Pancreas (tissue), 10 donors: ENCODE data around the gene MAPK8. TPM values are rescaled to one million over a fixed set of nuclear protein-coding genes. Genes with fewer than 3 reads are reported as not detected.

Experiments
- ATAC-seq, 4 donors: fragments of 200-7000 bp; cut with Tn5 transposase; one replicate each; pipeline versions ENCODE4 v1.8.0 to v1.9.1; 2020; ENCODE audit warnings: mild to moderate bottlenecking in 4 of 4, moderate library complexity in 4 of 4
- DNase-seq, 6 donors: peaks; one replicate each; pipeline ENCODE4 v3.0.0-alpha.2; 2020
- FAIRE-seq: peaks from 2 replicates; lab custom pipeline; 2012; peaks lifted over from hg19 to GRCh38; lab: Jason Lieb, UNC
- H3K27ac ChIP-seq, 4 donors: fragments of 200-600 bp; sonication (generic); 1 replicate in 3 of 4; 2 replicates in 1 of 4; pipeline versions ENCODE4 v1.5.0 to v1.8.0; 2020
- H3K27me3 ChIP-seq, 4 donors: fragments of 200-600 bp; one replicate each; pipeline ENCODE4 v1.8.0; 2021
- H3K36me3 ChIP-seq, 3 donors: fragments of 200-600 bp; sonication (generic) in 1 of 3; one replicate each; pipeline versions ENCODE4 v1.5.0 to v1.8.0; 2020 to 2021
- H3K4me1 ChIP-seq, 3 donors: fragments of 200-600 bp; one replicate each; pipeline ENCODE4 v1.8.0; 2021
- H3K4me3 ChIP-seq, 4 donors: fragments of 200-600 bp; sonication (generic) in 2 of 4; one replicate each; pipeline versions ENCODE4 v1.5.0 to v1.8.0; 2020 to 2021
- H3K9me3 ChIP-seq, 4 donors: fragments of 200-600 bp; one replicate each; pipeline ENCODE4 v1.8.0; 2021
- WGBS, 2 donors: extraction: QIAGEN DNeasy Blood & Tissue Kit; methylation state at CpG; one replicate each; pipeline ENCODE4 v1.1.7; 2013; 5-methylcytosine and 5-hydroxymethylcytosine counted together
- intact Hi-C, 3 donors: fragments of 100-400 bp; cut with DNase I; formaldehyde crosslinking; loops; one replicate each; pipeline versions ENCODE4 v1.11.1 to v1.14.2; 2022
- polyA plus RNA-seq, 2 donors: library from polyadenylated mRNA; stranded (reverse); fragments of 200-250 nt; gene quantifications; one replicate each; pipeline ENCODE4 v1.2.3, GENCODE V29; 2013
- total RNA-seq, 6 donors: library from RNA; stranded (reverse); fragmentation: NEBNext Ultra II Directional in 4 of 6; extraction: Animal tissue kit (Norgen Biotek cat#: 25700) in 4 of 6; gene quantifications; one replicate each; pipeline versions ENCODE4 v1.2.1 to v1.2.4, GENCODE V29; 2021 to 2023
- TF ChIP-seq, protein P1 (sequence below), 4 donors: fragments of 200-600 bp; sonication (generic) in 3 of 4; IDR thresholded peaks; one replicate each; pipeline versions ENCODE4 v1.5.0 to v1.8.0; 2021; ENCODE audit warnings: antibody characterized with exemption in 4 of 4
- donor health status: healthy with polysubstance abuse.
- donor health status: DM: no; HTN: no; CAD: no; lungs with moderate emphysema.
- donor health status: DM: no; HTN: no; CAD: no.
- donor health status: control.
- donor health status: control.
- donor health status: Bipolar disorder and iron deficiency.
- donor health status: DM: yes; HTN: yes; CAD: no.
- donor health status: DM: no; HTN: no; CAD: no.
- donor health status: DM: no; HTN: no; CAD: no.
- donor health status: DM: yes; HTN: yes; CAD: no.

Gene MAPK8
- total and polyA plus RNA-seq, 8 donors = 4.0 to 25.5 (median 17.0) TPM

DNA sequence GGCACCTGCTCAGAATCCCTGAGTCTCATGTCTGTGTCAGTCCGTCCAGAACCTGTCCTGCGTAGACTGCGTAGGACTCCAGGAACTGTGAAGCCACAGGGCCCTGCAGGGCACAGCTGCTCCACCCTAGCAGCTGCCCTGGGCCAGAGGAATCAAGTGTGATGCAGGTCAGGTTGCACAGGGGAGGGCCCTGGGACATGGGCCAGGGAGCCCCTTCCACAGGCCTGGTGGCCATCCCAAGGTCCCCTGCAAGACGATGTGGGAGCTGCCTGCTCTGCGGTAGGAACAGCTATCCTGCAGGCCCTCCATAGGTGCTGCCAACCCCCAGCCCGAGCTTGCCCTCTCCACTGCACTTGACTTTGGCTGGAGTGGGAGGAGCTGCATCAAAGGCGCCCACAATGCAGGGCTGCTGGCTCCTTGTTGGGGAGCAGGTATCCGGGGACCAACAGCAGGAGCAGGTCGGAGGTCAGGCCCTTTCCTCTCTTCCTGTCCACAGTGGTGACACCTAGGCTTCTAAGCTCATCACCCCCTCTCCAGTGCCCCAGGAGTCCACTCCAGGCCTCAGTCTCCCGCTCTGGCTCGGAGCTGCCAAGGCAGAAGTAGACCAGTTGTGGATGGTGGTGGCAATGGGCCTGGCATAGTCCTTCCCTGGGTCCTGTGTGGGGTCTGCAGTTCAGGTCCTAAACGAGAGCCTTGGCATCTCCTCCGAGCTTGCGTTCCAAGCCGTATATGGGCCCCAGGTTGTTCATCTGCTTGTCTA is 149.1 kb downstream of the MAPK8 start:
- DNase-seq (peak in 3 of 6 donors; percentile 11 to 60 (median 52)), FAIRE-seq (no peak), ATAC-seq (no peak)
- Histone ChIP-seq H3K4me1 (no peaks in the 10 kb centered on the region), H3K27me3 (no peaks in the 10 kb centered on the region), H3K36me3 (no peaks in the 10 kb centered on the region), H3K4me3 (no peak overlapping the region), H3K9me3 (no peaks in the 10 kb centered on the region), H3K27ac (no peak overlapping the region)
- intact Hi-C loops = no loop called here
- TF ChIP-seq, protein P1, sequence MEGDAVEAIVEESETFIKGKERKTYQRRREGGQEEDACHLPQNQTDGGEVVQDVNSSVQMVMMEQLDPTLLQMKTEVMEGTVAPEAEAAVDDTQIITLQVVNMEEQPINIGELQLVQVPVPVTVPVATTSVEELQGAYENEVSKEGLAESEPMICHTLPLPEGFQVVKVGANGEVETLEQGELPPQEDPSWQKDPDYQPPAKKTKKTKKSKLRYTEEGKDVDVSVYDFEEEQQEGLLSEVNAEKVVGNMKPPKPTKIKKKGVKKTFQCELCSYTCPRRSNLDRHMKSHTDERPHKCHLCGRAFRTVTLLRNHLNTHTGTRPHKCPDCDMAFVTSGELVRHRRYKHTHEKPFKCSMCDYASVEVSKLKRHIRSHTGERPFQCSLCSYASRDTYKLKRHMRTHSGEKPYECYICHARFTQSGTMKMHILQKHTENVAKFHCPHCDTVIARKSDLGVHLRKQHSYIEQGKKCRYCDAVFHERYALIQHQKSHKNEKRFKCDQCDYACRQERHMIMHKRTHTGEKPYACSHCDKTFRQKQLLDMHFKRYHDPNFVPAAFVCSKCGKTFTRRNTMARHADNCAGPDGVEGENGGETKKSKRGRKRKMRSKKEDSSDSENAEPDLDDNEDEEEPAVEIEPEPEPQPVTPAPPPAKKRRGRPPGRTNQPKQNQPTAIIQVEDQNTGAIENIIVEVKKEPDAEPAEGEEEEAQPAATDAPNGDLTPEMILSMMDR (IDR thresholded peaks at IDR 0.05) = no peak
- WGBS, 2 donors = 93 to 94% methylated on average over 15 of the region's 15 CpGs

DNA sequence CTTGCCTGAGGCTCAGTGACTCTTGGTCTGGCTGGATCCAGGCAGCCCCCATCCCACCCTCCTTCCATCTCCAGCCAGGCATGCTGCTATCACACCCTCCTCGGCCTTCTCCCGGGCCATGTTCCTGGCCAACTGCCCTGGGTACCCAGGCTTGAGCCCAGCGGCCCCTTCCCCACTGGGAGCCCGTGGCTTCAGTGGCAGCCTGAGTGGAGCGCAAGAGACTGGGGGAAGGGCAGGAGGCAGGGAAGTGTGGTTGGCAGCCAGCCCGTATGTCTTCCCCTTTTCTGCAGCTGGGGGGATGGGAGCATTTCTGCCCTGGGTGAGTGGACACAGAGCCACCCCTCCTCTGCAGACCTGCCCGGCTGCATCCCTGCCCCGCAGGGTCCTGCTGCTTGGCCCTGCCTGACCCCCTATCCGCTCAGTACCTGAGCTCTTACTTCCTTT is 149.9 kb downstream of the MAPK8 start:
- Histone ChIP-seq H3K4me3 (no peak overlapping the region), H3K4me1 (no peaks in the 10 kb centered on the region), H3K27me3 (no peaks in the 10 kb centered on the region), H3K9me3 (no peaks in the 10 kb centered on the region), H3K36me3 (no peaks in the 10 kb centered on the region), H3K27ac (no peak overlapping the region)
- DNase-seq = peak in 4 of 6 donors; percentile 25 to 56 (median 47)
- peak in 3 of 4 donors; percentile 32 to 79 (median 61) for ATAC-seq
- 48 to 51% methylated on average over 9 of the region's 9 CpGs for WGBS, 2 donors
- TF ChIP-seq, protein P1 (IDR thresholded peaks at IDR 0.05) = no peak
- intact Hi-C loops = no loop called here
- FAIRE-seq = no peak

DNA sequence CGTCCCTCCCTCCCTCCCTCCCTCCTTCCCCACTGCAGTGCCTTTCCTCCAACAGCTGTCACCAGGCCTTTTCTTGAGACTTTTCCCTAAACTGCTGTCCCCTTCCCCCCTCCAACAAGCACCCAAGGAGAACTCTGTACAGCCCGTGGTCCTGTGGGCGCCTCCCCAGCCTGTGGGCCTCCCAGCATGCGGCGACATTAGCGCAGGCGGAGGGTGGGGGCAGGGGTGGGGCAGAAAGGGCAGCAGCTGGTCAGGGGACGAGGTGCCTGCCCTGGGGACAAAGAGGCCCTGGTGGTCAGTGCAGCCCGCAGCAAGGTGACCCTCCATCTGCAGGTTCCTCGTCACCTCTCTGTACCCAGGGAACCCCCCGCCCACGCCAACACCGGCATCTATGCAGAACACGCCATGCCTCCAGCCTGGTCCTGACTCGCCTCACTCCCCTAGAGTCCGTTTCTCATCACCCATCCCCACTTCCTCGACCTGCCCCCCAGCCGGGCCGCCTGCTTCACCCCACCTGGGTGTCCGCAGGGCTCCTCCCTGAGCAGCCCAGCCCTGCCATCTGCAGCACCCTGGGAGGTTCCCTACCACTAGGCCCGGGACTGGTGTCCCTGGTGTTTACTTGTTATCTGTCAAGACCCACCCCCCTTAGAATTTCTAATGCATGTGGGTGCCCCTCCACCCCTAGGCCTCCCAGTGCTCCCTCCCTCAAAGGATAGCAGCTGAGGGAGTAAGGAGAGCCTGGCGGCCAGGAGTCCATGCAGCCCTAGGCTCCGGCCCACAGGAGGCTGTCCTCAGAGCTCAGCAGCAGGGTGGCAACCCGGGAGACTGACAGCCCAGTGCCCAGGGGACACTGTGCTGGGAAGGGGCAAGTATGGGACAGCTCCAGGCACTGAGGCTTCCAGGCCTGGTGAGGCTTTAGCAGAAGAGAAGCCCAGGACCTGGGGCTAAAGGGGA is 150.6 kb downstream of the MAPK8 start:
- H3K9me3 ChIP-seq = no peaks in the 10 kb centered on the region
- intact Hi-C loops = no loop called here
- no peaks in the 10 kb centered on the region for H3K36me3 ChIP-seq
- no peak overlapping the region for H3K27ac ChIP-seq
- DNase-seq = peak in 3 of 6 donors; percentile 5 to 59 (median 38)
- H3K4me1 ChIP-seq = no peaks in the 10 kb centered on the region
- TF ChIP-seq, protein P1 (IDR thresholded peaks at IDR 0.05) = no peak
- no peak overlapping the region for H3K4me3 ChIP-seq
- no peaks in the 10 kb centered on the region for H3K27me3 ChIP-seq
- no peak for FAIRE-seq
- 75 to 78% methylated on average over 21 to 24 of the region's 24 CpGs for WGBS, 2 donors
- no peak for ATAC-seq

DNA sequence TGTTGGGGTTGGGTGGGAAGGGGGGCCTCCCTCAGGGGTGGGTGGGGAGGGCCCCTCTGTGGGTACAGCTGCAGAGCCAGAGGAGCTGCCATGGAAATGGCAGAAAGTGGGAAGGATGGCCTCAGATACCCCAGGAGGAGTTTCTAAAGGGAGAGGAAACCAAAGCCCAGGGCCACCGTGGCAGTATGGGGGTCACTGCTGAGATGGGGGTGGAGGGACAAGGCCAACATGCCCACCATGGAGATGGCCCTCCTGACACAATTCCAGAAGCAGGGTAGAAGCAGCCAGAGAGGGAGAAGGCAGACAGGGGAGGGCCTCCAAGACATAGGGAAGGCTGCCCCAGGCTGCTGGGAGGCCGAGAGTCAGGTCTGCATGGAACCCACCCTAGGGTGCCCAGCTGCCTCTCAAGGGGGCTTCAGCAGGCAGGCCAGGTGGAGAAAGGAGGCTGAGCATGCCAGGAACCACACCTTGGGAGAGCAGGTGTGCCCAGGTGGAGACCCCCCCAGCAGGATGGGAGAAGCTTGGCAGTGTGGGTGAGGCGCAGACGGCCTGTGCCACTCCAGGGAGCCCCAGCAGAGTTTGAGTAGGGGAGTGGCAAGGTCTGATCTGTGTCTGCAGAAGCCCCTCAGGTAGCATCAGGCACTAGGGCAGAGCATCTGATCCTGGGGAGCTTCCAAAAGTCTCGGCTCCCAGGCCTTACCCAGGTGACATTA is 151.6 kb downstream of the MAPK8 start:
- WGBS, 2 donors = 72 to 77% methylated on average over 5 of the region's 5 CpGs
- no peak overlapping the region for H3K27ac ChIP-seq
- no peak for FAIRE-seq

More for the DNA sequence above, 151.6 kb downstream of the MAPK8 start:
- intact Hi-C loops = no loop called here
- Histone ChIP-seq H3K4me3 (no peak overlapping the region), H3K36me3 (no peaks in the 10 kb centered on the region), H3K9me3 (no peaks in the 10 kb centered on the region), H3K4me1 (no peaks in the 10 kb centered on the region), H3K27me3 (no peaks in the 10 kb centered on the region)
- ATAC-seq = no peak
- TF ChIP-seq, protein P1 (IDR thresholded peaks at IDR 0.05) = no peak
- peak in 3 of 6 donors; percentile 6 to 44 (median 43) for DNase-seq
